GM12875 (cell line): ENCODE measurements around the gene ENOX1.

ENCODE experiments used
- H3K4me3 ChIP-seq: one replicate; pipeline ENCODE4 v1.5.1; 2011; ENCODE audit warnings: low read depth, low read length, control low read depth
- CTCF ChIP-seq: IDR thresholded peaks from 2 replicates; pipeline ENCODE4 v1.5.1; 2011; ENCODE audit warnings: low read depth, mild to moderate bottlenecking, control low read depth, inconsistent platforms, low read length, moderate library complexity, borderline replicate concordance; ENCODE audit not compliant: insufficient read depth

The ENOX1 gene

GRCh38 chr13:43237616-43238015 is 549.2 kb downstream of the ENOX1 start:
- no peak overlapping the region for H3K4me3 ChIP-seq
- no peak for TF ChIP-seq CTCF

GRCh38 chr13:43235028-43235427 is 551.7 kb downstream of the ENOX1 start:
- TF ChIP-seq CTCF, result no peak

GRCh38 chr13:43232873-43233265 is 553.9 kb downstream of the ENOX1 start:
- no peak for TF ChIP-seq CTCF
- H3K4me3 ChIP-seq, result no peak overlapping the region

More at GRCh38 chr13:43235028-43235427, 551.7 kb downstream of the ENOX1 start:
- H3K4me3 ChIP-seq, result no peak overlapping the region

GRCh38 chr13:43232144-43232872 is 554.5 kb downstream of the ENOX1 start:
- no peak for TF ChIP-seq CTCF
- H3K4me3 ChIP-seq, result no peak overlapping the region

- H3K4me3 ChIP-seq, result no peak overlapping the region
- no peak for TF ChIP-seq CTCF
Measured at GRCh38 chr13:43230989-43231388, 555.8 kb downstream of the ENOX1 start.

- no peak overlapping the region for H3K4me3 ChIP-seq
- no peak for TF ChIP-seq CTCF
Measured at GRCh38 chr13:43229506-43229905, 557.3 kb downstream of the ENOX1 start.

GRCh38 chr13:43227721-43228120 is 559.1 kb downstream of the ENOX1 start:
- TF ChIP-seq CTCF, result no peak
- H3K4me3 ChIP-seq, result no peak overlapping the region
